OCI-LY7 (cell line): ENCODE data around the gene TNS3. TPM values are rescaled to one million over a fixed set of nuclear protein-coding genes. Genes with fewer than 3 reads are reported as not detected.

ENCODE experiments used
- BruUV-seq: library from RNA; stranded (reverse); fragments of 400-500 nt; replicated peaks from 2 replicates; lab custom pipeline; 2021; lab: Mats Ljungman, UMichigan
- CTCF ChIA-PET: fragments of 300-600 bp; sonication (Branson Sonifier 250); formaldehyde crosslinking; loops from one replicate; lab custom pipeline; 2022; ENCODE audit warnings: antibody characterized with exemption; ENCODE audit not compliant: unreplicated experiment; lab: Charles Lee
- POLR2A ChIA-PET: fragments of 300-600 bp; sonication (Branson Sonifier 250); formaldehyde crosslinking; loops from one replicate; lab custom pipeline; 2022; ENCODE audit warnings: antibody characterized with exemption; lab: Charles Lee
- DNase-seq: peaks from one replicate; pipeline ENCODE4 v3.0.0-alpha.2; 2015; ENCODE audit warnings: low spot score
- H2AFZ ChIP-seq: fragments of 200-600 bp; sonication (generic), shearing (Covaris generic); 2 replicates; pipeline ENCODE4 v1.6.1; 2014; ENCODE audit warnings: mild to moderate bottlenecking, antibody characterized with exemption, low read length, moderate library complexity
- H3K27ac ChIP-seq: fragments of 200-600 bp; sonication (generic); 2 replicates; pipeline ENCODE4 v1.5.1; 2014; ENCODE audit warnings: mixed run types, low read depth, mild to moderate bottlenecking, moderate library complexity, low read length, inconsistent platforms; ENCODE audit not compliant: poor library complexity, severe bottlenecking
- H3K36me3 ChIP-seq: fragments of 200-600 bp; sonication (generic); 2 replicates; pipeline ENCODE4 v1.6.1; 2014; ENCODE audit warnings: mild to moderate bottlenecking, antibody characterized with exemption, low read length, moderate library complexity, mixed read lengths; ENCODE audit not compliant: insufficient read depth
- H3K4me1 ChIP-seq: fragments of 200-600 bp; sonication (generic); 2 replicates; pipeline ENCODE4 v1.5.1; 2014; ENCODE audit warnings: mild to moderate bottlenecking, low read length; ENCODE audit not compliant: insufficient read depth, poor library complexity, severe bottlenecking
- H3K4me2 ChIP-seq: fragments of 200-600 bp; sonication (generic); 2 replicates; pipeline ENCODE4 v1.6.1; 2014; ENCODE audit warnings: mild to moderate bottlenecking, low read length
- H3K4me3 ChIP-seq: fragments of 200-600 bp; sonication (generic); 2 replicates; pipeline ENCODE4 v1.5.1; 2014; ENCODE audit warnings: mild to moderate bottlenecking, low read depth, low read length; ENCODE audit not compliant: poor library complexity, severe bottlenecking
- H3K79me2 ChIP-seq: fragments of 200-600 bp; sonication (generic); 2 replicates; pipeline ENCODE4 v1.6.1; 2016; ENCODE audit warnings: low read depth, mild to moderate bottlenecking, low read length, moderate library complexity, mixed read lengths; ENCODE audit not compliant: insufficient read depth
- H3K9me2 ChIP-seq: fragments of 200-600 bp; sonication (generic); 2 replicates; pipeline ENCODE4 v1.6.1; 2016; ENCODE audit warnings: mild to moderate bottlenecking, low read length, mixed read lengths; ENCODE audit not compliant: insufficient read depth
- H3K9me3 ChIP-seq: fragments of 200-600 bp; sonication (generic); 2 replicates; pipeline ENCODE4 v1.6.1; 2014; ENCODE audit warnings: mild to moderate bottlenecking, mixed run types, low read length, mixed read lengths
- H4K20me1 ChIP-seq: fragments of 200-600 bp; sonication (generic); 2 replicates; pipeline ENCODE4 v1.6.1; 2014; ENCODE audit warnings: mild to moderate bottlenecking, antibody characterized with exemption, low read length, moderate library complexity, mixed read lengths; ENCODE audit not compliant: insufficient read depth
- CTCF ChIP-seq: fragments of 200-600 bp; sonication (generic); conservative IDR thresholded peaks from 2 replicates; pipeline ENCODE4 v1.5.1; 2014; ENCODE audit warnings: mild to moderate bottlenecking, antibody characterized with exemption, low read length, moderate library complexity, mixed read lengths
- EZH2phosphoT487 ChIP-seq: fragments of 200-600 bp; sonication (generic); IDR thresholded peaks from 2 replicates; pipeline ENCODE4 v1.6.1; 2018; ENCODE audit warnings: low read depth, borderline replicate concordance, mild to moderate bottlenecking, mixed run types, antibody characterized with exemption, low read length, moderate library complexity, mixed read lengths
- intact Hi-C: fragments of 100-400 bp; cut with micrococcal nuclease; formaldehyde crosslinking; loops from one replicate; pipeline ENCODE4 v1.10.0; 2022; ENCODE audit not compliant: unreplicated experiment
- total RNA-seq, 2 experiments: library from RNA; depleted of rRNA in 1 of 2; stranded (reverse); fragments of >200 nt in 1 of 2; shearing (Covaris generic) in 1 of 2; gene quantifications; 2 replicates each; pipeline ENCODE4 v1.2.3, GENCODE V29; 2014 to 2022

Gene TNS3
- total RNA-seq, 2 experiments from 2014 or later: 9.5 to 42.1 TPM

DNA sequence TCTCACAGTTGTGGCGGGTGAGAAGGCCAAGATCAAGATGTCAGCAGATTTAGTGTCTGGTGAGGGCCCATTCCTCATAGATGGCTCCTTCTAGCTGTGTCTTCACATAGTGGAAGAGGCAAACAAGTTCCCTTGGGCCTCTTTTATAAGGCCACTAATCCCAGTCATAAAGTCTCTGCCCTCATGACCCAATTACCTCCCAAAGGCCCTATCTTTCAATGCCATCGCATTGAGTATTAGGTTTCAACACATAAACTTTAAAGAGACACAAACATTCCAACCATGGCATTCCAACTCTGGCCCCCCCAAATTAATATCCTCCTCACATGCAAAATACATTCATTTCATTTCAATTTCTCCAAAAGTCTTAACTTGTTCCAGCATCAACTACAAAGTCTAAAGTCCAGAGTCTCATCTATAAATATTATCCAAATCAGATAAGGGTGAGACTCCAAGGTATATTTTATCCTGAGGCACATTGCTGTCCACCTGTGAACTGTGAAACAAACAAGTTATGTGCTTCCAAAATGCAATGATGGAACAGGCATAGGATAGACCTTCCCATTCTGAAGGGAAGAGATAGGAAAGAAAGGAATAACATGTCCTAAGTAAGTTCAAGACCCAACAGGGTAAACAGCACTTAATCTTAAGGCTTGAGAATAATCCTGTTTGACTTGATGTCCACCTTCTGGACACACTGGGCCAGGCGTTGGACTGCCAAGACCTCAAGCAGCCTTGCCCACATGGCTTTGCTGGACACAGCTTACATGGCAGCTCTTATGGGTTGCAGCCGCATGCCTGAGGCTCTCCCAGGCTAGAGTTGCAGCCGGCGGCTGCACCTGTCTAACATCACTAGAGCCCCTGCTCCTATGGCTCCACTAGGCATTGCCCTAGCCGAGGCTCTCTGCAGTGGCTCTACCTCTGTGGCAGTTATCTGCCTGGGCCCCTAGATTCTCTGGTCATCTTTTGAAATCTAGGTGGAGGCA, 312.8 kb downstream of the TNS3 start:
- intact Hi-C loops: loop anchor here (5.0 kb wide), 3 partner anchors 168 to 843 kb away; partner anchors contain the start of gene TNS3
- Histone ChIP-seq H2AFZ (no peak overlapping the region), H4K20me1 (no peaks in the 10 kb centered on the region), H3K79me2 (no peaks in the 10 kb centered on the region), H3K4me2 (no peak overlapping the region), H3K9me2 (no peaks in the 10 kb centered on the region), H3K36me3 (no peaks in the 10 kb centered on the region), H3K27ac (no peak overlapping the region), H3K9me3 (no peaks in the 10 kb centered on the region), H3K4me1 (no peaks in the 10 kb centered on the region), H3K4me3 (no peak overlapping the region)
- BruUV-seq: no TSS peak
- CTCF ChIA-PET: no interaction called here
- no peak for DNase-seq
- TF ChIP-seq CTCF (no peak), EZH2phosphoT487 (no peak)
- POLR2A ChIA-PET: interaction anchor here (0.6 to 1.4 kb wide), 4 partner anchors 11 to 1591 kb away, joined by 3 to 4 read pairs (median 3); no protein-coding TSS in a partner anchor

- Histone ChIP-seq H2AFZ (no peak overlapping the region), H3K27ac (no peak overlapping the region), H3K9me2 (no peaks in the 10 kb centered on the region), H3K4me1 (no peaks in the 10 kb centered on the region), H3K36me3 (no peaks in the 10 kb centered on the region), H3K4me3 (no peak overlapping the region), H3K79me2 (no peaks in the 10 kb centered on the region), H3K4me2 (no peak overlapping the region), H4K20me1 (no peaks in the 10 kb centered on the region), H3K9me3 (no peaks in the 10 kb centered on the region)
- intact Hi-C loops: loop anchor here (5.0 kb wide), 3 partner anchors 170 to 845 kb away; partner anchors contain the start of gene TNS3
- CTCF ChIA-PET: interaction anchor here (0.6 to 2.0 kb wide), 3 partner anchors 82 to 641 kb away, joined by 3 to 8 read pairs (median 5); no protein-coding TSS in a partner anchor
- no peak for DNase-seq
- TF ChIP-seq CTCF: no peak
- no peak for TF ChIP-seq EZH2phosphoT487
- BruUV-seq: no TSS peak
- POLR2A ChIA-PET: interaction anchor here (0.6 to 0.9 kb wide), 2 partner anchors 8 to 627 kb away, joined by 4 read pairs; no protein-coding TSS in a partner anchor
These were observed 314.6 kb downstream of the TNS3 start for GRCh38 chr7:47267346-47267745.
